Cardiac atrium fibroblast (primary cell): ENCODE data around the gene OR7E24. TPM values are rescaled to one million over a fixed set of nuclear protein-coding genes. Genes with fewer than 3 reads are reported as not detected.

Experiments used
- total RNA-seq: library from RNA; depleted of rRNA; stranded (reverse); fragments of >200 nt; gene quantifications from 2 replicates; pipeline ENCODE4 v1.2.3, GENCODE V29; 2015

Gene OR7E24
- total RNA-seq, result not detected in 2 replicates

DNA sequence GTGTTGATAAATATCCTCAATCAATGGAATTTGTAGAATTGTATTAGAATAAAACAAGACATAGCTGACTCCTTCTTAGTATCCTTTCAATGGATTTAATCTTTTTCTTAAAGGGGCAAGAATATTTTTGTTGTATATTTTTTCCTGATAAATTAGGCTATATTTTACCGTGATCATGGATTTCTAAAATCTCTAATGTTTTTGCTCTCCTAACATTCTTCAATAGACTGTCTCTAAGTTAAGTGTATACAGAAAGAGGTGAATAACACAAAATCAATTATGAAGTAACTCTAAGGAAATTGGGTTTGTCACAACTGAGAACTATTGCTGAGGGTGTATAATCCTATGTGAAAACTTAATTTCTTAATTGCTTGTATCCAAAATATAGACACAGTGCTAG lies at the start of gene OR7E24:
OR7E24 (plus strand) TSS at position 301 of the 400 bp plus-strand sequence. CDS start 114 bp downstream, outside the sequence.

GRCh38 chr19:9219489-9219888 lies 31.2 kb upstream of the OR7E24 start, which contains the start of gene OR7D4:
OR7D4 (minus strand) TSS chr19:9219589; CDS start chr19:9214837, 4,752 bp downstream.

Other genes starting within 250 kb of the OR7E24 start
- gene MUC16, start 240.5 kb upstream of the OR7E24 start, total RNA-seq, result not detected in 2 replicates
- gene OR1M1, start 163.9 kb upstream of the OR7E24 start, total RNA-seq, result not detected in 2 replicates
- gene OR7G2, start 143.5 kb upstream of the OR7E24 start, total RNA-seq, result not detected in 2 replicates
- gene OR7G1, start 135.2 kb upstream of the OR7E24 start, total RNA-seq, result not detected in 2 replicates
- gene OR7G3, start 124.0 kb upstream of the OR7E24 start, total RNA-seq, result not detected in 2 replicates
- gene ZNF317, start 110.5 kb upstream of the OR7E24 start, total RNA-seq, result 11.2 TPM in 2 replicates
- not detected in 2 replicates for gene OR7D2, start 72.0 kb upstream of the OR7E24 start, total RNA-seq
- not detected in 2 replicates for gene OR7D4, start 31.3 kb upstream of the OR7E24 start, total RNA-seq
- 1.3 and 2.3 TPM in 2 replicates for gene ZNF699, start 58.9 kb downstream of the OR7E24 start, total RNA-seq
- 6.8 and 9.4 TPM in 2 replicates for gene ZNF559, start 73.2 kb downstream of the OR7E24 start, total RNA-seq
- gene ZNF177, start 112.1 kb downstream of the OR7E24 start, total RNA-seq, result 1.1 and 1.8 TPM in 2 replicates
- 7.6 and 10.0 TPM in 2 replicates for gene ZNF266, start 184.6 kb downstream of the OR7E24 start, total RNA-seq
- gene ZNF560, start 247.7 kb downstream of the OR7E24 start, total RNA-seq, result under 0.01 and 2.8 TPM in 2 replicates